Ishikawa (cell line): ENCODE results near the gene RAB6B.

ENCODE experiments used
- EP300 ChIP-seq: IDR thresholded peaks from 2 replicates; pipeline ENCODE4 v1.6.1; 2012; ENCODE audit warnings: borderline replicate concordance
- TF ChIP-seq, protein P1 (sequence below): IDR thresholded peaks from 2 replicates; pipeline ENCODE4 v1.6.1; 2012; ENCODE audit warnings: low read depth, mild to moderate bottlenecking
- TF ChIP-seq, protein P2 (sequence below): IDR thresholded peaks from 2 replicates; pipeline ENCODE4 v1.6.1; 2012
- TF ChIP-seq, protein P3 (sequence below): IDR thresholded peaks from 2 replicates; pipeline ENCODE4 v1.6.1; 2012

DNA sequence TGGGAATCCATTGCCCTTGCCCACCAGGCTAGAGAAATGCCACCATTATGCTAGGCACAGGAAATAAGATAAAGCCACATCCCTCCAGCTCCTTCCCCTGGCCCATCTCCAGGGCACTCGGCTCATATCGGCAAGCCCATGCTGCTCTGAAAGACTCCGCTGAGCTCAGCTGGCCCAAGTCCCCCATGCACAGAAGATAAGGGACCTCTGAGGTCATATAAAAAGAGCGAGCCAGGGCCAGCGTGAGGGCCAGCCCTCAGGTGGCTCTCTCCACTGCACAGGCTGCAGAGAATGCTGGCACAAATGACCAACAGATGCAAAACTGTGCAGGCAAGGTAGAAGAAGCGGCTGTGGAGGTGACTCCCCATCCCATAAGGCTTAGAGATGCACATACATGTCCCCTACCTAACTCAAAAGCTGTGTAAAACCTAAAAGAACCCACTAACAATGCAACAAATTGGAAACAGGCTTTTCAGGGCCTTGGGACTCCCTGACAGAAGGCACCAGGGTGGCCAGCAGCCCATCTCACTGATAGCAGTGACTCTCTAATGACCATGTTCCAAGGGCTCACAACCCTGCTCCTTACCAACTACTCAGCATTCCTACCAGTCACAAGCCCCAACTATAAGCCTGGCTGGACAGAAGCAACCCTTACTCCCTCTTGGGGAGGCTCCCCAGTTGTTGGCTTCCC is 3.0 kb downstream of the RAB6B start:
- TF ChIP-seq, protein P1, sequence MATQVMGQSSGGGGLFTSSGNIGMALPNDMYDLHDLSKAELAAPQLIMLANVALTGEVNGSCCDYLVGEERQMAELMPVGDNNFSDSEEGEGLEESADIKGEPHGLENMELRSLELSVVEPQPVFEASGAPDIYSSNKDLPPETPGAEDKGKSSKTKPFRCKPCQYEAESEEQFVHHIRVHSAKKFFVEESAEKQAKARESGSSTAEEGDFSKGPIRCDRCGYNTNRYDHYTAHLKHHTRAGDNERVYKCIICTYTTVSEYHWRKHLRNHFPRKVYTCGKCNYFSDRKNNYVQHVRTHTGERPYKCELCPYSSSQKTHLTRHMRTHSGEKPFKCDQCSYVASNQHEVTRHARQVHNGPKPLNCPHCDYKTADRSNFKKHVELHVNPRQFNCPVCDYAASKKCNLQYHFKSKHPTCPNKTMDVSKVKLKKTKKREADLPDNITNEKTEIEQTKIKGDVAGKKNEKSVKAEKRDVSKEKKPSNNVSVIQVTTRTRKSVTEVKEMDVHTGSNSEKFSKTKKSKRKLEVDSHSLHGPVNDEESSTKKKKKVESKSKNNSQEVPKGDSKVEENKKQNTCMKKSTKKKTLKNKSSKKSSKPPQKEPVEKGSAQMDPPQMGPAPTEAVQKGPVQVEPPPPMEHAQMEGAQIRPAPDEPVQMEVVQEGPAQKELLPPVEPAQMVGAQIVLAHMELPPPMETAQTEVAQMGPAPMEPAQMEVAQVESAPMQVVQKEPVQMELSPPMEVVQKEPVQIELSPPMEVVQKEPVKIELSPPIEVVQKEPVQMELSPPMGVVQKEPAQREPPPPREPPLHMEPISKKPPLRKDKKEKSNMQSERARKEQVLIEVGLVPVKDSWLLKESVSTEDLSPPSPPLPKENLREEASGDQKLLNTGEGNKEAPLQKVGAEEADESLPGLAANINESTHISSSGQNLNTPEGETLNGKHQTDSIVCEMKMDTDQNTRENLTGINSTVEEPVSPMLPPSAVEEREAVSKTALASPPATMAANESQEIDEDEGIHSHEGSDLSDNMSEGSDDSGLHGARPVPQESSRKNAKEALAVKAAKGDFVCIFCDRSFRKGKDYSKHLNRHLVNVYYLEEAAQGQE, result no peak
- TF ChIP-seq, protein P2, sequence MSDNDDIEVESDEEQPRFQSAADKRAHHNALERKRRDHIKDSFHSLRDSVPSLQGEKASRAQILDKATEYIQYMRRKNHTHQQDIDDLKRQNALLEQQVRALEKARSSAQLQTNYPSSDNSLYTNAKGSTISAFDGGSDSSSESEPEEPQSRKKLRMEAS, result no peak
- TF ChIP-seq EP300, result no peak
- TF ChIP-seq, protein P3, sequence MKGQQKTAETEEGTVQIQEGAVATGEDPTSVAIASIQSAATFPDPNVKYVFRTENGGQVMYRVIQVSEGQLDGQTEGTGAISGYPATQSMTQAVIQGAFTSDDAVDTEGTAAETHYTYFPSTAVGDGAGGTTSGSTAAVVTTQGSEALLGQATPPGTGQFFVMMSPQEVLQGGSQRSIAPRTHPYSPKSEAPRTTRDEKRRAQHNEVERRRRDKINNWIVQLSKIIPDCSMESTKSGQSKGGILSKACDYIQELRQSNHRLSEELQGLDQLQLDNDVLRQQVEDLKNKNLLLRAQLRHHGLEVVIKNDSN, result no peak
